ENCODE data around the gene RELT.
"Not testable (repeated sequence)": the region's sequence is repeated elsewhere in the genome, so short reads cannot be mapped to it uniquely, and the experiment has no call there.

The RELT gene

GRCh38 chr11:73428227-73428626, 52.0 kb downstream of the RELT start:
- no peak for DNase-seq (ENCODE audit: extremely low read depth in 1 of 2, low read depth in 1 of 2)

GRCh38 chr11:73428699-73429098, 52.5 kb downstream of the RELT start:
- no peak for DNase-seq (ENCODE audit: extremely low read depth in 1 of 2, low read depth in 1 of 2)

- DNase-seq (ENCODE audit: extremely low read depth in 1 of 2, low read depth in 1 of 2) = no peak
These were observed 53.0 kb downstream of the RELT start for GRCh38 chr11:73429121-73429750.

- no peak for DNase-seq (ENCODE audit: extremely low read depth in 1 of 2, low read depth in 1 of 2)
These were observed 54.1 kb downstream of the RELT start for GRCh38 chr11:73430326-73430725.

- no peak for DNase-seq (ENCODE audit: extremely low read depth in 1 of 2, low read depth in 1 of 2)
These were observed 55.2 kb downstream of the RELT start for GRCh38 chr11:73431396-73431795.

GRCh38 chr11:73436859-73437258, 60.7 kb downstream of the RELT start:
- not testable (repeated sequence) for DNase-seq (ENCODE audit: extremely low read depth in 1 of 2, low read depth in 1 of 2)

GRCh38 chr11:73439002-73439843, 63.0 kb downstream of the RELT start:
- no peak for DNase-seq (ENCODE audit: extremely low read depth in 1 of 2, low read depth in 1 of 2)

GRCh38 chr11:73445980-73446379, 69.8 kb downstream of the RELT start:
- no peak for DNase-seq (ENCODE audit: extremely low read depth in 1 of 2, low read depth in 1 of 2)

- no peak for DNase-seq (ENCODE audit: extremely low read depth in 1 of 2, low read depth in 1 of 2)
These were observed 70.6 kb downstream of the RELT start for GRCh38 chr11:73446766-73447165.
